NCI-H2227 treated with DMSO at 0.1 percent for 48 hours (cell line): ENCODE measurements around the gene VPS36.
"Not testable (repeated sequence)": the region's sequence is repeated elsewhere in the genome, so short reads cannot be mapped to it uniquely, and the experiment has no call there.

Experiments used
- DNase-seq: peaks from one replicate; lab custom pipeline; 2025; lab: John Stamatoyannopoulos, UW

The VPS36 gene, protein sequence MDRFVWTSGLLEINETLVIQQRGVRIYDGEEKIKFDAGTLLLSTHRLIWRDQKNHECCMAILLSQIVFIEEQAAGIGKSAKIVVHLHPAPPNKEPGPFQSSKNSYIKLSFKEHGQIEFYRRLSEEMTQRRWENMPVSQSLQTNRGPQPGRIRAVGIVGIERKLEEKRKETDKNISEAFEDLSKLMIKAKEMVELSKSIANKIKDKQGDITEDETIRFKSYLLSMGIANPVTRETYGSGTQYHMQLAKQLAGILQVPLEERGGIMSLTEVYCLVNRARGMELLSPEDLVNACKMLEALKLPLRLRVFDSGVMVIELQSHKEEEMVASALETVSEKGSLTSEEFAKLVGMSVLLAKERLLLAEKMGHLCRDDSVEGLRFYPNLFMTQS

DNA sequence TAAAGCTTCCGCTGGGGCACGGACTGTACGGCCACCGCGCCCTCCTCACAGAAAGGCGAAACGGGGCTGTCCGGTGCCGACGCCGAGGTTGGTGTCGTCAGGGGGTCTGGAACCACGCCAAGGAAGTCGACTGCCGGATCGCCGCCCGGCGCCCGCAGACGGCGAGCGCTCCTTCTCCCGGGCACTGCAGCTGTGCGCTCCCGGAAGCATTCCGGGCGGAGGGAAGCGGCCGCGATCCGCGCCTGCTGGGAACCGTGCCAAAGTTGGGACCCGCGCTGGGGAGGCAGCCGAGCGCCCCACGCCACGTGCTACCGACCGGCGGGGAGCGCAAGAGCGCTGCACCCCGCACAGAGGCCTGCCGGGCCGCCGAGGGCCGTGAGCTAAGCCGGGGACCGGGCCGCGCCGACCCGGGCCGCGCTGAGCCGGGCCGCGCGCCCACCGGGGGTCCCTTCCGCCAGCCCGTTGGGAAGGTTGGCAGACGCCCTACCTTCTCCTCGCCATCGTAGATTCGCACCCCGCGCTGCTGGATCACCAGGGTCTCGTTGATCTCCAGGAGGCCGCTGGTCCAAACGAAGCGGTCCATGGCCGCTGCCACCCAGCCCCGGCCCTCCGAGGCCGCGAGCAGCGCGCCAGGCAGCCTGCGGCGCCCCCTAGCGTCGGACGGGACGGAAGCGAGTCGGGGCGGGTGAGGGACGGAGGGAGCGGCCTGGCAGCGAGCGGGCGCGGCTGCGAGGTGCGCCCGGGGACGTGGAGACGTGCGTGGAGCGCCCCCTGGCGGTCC is at the start of gene VPS36:
TSS of gene VPS36 (minus strand) at position 623 of the 781 bp plus-strand sequence. CDS start at position 583, 40 bp downstream.
- DNase-seq = peak; percentile 82

DNA sequence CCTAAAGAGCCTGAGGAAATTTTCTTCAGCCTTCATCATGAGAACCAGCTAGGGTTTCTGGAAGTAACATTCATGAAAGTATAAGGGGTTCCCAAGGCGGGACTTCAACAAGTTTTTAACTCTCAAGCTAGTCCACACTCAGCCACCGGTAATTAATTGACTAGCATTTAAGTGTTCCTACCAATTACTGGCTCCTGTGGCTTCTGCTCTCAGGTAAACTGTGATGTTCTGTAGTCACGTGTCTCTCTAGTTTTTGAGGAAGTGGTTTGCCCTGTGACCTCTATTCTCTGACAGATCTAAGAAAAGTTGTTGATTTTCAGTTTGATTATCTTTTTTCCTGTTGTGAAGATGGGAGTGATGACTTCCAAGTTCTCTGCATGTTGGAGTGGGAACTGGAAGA is 47.5 kb upstream of the VPS36 start:
- DNase-seq = not testable (repeated sequence)

DNA sequence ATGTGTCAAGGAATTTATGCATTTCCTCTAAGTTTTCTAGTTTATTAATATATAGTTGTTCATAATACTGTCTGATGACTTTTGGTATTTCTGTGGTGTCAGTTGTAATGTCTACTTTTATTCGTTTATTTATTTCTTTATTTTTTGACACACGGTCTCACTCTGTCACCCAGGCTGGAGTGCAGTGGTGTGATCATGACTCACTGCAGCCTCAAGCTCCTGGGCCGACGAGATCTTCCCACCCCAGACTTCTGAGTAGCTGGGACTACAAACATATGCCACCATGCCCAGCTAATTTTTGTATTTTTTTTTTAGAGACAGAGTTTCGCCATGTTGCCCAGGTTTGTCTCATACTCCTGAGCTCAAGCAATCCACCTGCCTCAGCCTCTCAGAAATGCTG is 43.8 kb upstream of the VPS36 start:
- not testable (repeated sequence) for DNase-seq

DNA sequence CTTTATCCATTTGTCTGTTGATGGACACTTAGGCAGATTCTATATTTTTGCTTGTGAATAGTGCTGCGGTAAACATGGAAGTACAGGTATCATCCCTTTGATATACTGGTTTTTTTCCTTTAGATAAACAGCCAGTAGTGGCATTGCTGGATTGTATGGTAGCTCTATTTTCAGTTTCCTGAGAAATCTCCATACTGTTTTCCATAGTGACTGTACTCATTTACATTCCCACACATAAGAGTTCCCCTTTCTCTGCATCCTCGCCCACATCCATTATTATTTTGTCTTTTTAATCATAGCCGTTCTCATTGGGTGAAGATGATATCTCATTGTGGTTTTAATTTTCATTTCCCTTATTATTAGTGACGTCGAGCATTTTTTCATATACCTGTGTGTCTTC is 40.6 kb upstream of the VPS36 start:
- not testable (repeated sequence) for DNase-seq

DNA sequence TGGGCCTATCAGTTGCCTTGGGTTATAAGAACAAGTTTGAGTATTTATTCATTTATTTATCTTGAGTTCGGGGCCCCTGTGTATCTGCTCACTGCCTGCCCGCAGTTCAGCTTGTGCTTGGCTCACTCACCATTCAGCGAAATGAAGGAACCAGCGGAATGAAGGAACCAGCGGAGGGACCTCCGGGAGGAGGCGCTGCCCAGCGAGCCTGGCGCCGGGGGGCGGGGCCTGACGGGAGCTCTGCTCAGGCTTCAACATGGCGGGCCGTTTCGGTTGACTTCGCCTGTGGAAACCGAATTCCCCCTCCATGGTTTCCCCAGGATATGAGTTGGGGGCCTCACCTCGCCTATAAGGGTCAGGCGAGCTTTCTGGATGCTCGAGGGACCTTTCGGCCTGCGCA is 38.3 kb upstream of the VPS36 start:
- not testable (repeated sequence) for DNase-seq

DNA sequence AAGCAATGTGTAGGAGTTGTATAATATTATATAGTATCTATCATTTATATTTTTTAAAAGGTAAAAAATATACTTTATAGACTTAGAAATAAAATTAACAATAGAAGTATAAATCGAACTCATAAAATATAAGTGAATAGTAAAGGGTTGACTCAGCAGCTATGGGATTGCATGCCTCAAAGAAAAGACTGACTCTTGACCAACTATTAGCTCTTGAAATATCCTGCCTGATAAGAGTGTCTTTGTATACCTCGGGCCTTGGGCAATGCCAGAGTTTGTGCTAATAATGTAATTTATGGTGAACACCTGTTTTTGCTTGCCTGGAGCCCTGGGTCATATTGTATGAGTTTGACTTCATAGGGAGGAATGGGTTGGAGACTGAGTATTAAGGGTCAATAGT is 36.6 kb upstream of the VPS36 start:
- not testable (repeated sequence) for DNase-seq

DNA sequence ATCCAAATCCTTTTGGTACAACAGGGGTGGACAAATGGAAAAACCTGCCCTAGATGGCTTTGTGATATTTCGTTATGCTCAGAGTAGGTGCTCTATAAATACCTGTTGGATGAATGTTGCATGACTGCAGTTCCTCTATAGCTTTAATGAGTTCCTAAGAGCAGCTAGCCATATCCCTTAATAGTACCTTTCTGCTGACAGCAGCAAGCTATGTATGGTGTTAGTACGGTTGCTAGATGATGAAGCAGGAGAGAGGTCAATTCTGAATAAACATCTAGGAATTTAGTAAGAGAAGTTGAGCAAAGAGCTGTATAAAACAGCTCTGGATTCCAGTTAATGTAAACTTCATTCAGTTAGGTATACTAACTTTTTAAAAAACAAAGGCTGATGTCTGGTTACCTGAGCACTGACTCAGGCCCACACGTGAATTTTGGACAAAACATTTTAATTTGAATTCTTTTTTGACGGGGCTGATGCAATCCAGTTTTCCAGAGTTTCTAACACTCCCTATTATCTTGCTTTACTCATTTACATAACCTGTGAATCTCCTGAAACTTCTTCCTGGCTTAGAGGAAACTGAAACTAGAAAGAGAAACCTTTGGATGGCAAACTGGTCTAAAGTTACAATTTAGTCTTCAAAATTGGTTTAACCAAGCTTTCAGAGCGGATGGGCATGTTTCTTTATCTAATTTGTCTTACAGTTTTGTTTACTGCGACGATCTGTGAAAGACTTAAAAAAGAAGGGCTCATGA is 30.4 kb upstream of the VPS36 start:
- not testable (repeated sequence) for DNase-seq

DNA sequence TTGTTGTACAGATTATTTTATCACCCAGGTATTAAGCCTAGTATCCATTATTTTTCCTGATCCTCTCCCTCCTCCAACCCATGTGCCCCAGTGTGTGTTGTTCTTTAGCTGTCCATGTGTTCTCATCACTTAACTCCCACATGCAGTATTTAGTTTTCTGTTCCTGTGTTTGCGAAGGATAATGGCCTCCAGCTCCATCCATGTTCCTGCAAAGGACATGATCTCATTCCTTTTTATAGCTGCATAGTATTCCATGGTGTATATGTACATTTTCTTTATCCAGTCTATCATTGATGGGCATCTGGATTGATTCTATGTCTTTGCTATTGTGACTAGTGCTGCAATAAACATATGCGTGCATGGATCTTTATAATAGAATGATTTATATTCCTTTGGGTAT is 18.1 kb upstream of the VPS36 start:
- not testable (repeated sequence) for DNase-seq

DNA sequence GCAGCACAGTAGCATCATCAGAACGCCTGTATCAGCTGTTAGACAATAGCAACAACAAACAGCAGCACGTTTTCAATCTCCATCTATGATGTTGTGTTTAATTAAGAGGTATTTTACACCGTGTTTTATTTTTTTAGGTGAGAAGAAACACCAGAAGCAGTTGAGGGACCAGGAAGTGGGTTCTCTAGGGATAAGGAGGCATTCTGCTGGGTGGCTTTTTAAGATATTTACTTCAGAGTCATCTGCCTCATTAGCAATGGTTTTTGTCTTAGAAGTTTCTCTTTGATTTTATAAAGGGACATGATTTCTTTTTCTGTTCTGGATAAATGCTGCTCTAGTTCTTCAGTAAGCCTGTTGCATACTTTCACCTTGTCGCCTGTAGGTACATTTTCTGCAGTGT is 13.1 kb upstream of the VPS36 start:
- no peak for DNase-seq

DNA sequence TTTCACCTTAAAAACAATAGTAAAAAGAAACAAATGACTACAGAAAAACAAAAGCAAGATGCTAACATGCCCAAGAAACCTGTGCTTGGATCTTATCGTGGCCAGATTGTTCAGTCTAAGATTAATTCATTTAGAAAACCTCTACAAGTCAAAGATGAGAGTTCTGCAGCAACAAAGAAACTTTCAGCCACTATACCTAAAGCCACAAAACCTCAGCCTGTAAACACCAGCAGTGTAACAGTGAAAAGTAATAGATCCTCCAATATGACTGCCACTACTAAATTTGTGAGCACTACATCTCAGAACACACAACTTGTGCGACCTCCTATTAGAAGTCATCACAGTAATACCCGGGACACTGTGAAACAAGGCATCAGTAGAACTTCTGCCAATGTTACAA is 10.8 kb upstream of the VPS36 start:
- DNase-seq = no peak

DNA sequence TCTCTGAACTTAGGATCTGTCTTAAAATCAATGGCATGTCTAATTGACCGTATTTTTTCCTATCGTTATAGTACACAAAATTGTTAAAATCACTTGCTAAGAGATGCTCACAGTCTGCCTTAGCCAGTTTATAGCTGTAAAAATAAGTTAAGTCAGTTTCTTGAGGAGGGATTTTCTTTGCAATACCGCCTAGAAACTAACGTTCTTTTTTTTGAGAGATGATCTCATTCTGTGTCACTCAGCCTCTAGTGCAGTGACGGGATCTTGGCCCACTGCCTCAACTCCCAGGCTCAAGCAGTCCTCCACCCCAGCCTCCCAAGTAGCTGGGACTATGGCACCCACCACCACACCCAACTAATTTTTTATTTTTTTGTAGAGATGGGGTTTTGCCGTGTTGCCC is 9.2 kb upstream of the VPS36 start:
- no peak for DNase-seq

DNA sequence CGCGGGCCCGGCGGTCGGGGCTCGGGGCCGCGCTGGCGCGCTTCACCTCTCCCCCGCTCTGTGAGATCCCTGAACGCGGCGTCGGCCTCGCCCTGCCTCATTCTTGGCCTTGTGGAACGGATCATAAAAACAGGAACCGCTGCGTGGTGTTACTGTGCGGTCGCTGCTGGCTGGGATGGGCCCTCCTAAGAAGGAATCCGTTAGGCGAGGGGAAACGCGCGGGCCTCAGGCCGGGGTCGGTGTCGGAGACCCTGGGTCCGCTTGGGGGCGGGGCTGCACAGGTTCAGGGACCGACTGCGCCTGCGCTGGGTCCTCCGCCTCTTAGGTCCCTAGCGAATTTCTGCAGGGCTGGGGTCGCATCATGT is 5.2 kb upstream of the VPS36 start:
- peak; percentile 59 for DNase-seq

DNA sequence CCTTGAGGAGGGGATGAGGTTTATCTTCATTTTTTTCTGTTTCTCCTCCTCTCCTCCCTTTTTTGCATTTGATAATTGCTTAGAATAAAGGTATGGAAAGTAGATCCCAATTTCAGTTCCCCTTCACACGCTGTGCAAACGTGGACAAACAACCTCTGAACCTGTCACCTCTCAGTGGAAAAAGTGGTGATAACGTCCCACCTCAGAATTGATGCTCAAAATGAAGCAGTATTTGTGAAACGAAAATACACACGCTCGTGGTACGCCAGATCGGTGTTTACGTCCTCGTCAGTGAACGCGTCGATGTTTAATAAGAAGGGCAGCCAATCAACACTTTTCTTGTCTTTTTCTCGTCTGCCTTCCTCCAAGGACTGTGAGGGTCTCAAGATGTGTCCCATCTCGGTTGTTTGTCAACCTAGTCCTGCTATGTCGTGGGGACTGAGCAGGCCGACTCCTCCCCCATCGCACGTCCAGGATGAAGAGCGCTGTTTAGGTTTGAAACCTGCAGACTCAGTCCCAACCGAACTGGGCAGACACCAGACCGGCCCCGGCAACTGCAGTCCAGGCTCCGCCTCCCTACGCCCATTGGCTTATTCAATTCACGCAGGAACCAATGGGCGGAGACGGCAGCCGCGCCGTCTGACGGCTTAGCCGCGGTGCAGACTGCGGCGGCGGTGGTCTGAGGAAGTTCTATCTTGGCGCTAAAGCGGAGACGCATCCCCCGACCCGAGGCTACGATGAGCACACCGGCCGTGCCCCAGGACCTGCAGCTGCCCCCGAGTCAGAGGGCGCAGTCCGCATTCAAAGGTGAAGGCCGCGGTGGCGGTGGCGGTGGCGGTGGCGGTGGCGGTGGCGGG is 4.6 kb upstream of the VPS36 start, which contains the start of gene CKAP2:
TSS of gene CKAP2 (plus strand) at position 659 of the 857 bp plus-strand sequence. CDS start at position 738, 79 bp downstream.
- DNase-seq = peak; percentile 90

DNA sequence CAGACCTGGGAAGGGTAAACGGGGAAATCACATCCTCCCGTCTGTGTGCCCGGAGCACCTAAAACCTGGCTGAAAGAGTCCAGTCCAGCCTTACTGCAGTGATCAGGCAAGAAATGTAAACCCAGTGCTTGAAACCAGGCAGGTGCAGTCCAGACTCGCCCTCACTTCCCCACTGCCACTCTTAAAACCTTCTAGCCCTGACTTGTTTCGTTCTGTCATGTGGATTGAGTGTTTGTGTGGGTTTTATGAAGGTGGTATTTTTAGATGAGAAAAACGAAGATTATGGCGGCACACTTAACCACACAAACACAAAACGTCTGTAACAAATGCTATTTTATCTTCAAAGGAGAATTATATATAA is 4.0 kb upstream of the VPS36 start:
- no peak for DNase-seq

DNA sequence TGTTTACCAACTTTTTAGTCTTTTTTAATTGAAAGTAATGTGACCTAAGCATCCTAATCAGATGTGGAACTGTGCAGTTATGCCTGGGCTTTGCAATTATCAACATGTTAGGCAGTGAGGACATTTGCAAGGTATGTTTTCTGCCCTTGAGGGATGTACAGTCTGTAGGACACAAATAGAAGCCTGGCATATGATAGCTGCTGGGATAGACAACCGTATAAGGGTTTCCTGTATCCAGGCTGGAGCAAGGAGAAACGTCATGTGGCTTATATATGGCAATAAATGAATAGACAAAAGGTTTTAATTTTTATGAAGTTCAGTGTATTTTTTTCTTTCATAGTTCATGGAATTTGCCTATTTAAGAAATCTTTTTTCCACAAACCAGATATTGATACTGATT is 2.0 kb upstream of the VPS36 start:
- DNase-seq = no peak

DNA sequence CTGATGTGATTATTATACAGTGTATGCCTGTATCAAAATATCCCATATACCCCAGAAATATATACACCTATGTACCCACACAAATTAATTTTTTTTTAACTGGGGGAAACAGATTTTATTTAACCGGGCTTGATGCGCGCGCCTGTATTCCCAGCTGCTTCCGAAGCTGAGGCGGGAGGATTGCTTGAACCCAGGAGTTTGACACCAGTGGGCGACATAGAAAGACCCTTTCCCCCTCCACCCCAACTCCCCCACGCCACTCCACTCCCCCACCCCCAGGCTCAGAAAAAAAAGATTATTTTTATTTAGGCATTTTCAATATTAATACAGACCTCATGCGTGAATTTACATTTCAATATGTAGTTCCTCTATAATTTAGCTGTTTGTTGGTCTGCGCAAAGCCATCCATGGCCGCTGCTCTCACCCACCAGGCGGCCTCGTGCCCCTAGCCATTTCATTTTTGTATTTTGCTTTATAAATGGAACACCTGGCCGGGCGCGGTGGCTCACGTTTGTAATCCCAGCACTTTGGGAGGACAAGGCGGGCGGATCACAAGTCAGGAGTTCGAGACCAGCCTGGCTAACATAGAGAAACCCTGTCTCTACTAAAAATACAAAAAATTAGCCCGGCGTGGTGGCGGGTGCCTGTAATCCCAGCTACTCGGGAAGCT is 836 bp upstream of the VPS36 start:
- DNase-seq = no peak

DNA sequence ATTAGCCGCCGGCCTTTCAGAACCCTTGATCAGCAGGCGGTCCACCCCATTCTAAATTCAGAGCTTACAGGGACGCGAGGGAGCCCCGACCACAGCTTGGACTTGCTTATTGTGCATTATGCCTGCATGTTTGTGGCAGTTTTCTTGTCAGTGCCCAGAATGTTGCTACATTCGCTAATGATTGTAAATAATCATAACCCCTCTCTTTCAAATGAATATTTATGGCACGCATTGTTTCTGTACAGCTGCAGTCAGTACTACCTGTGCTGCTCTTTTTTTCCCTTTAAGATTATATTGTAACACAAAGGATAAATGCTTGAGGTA is 321 bp upstream of the VPS36 start:
- DNase-seq = no peak

DNA sequence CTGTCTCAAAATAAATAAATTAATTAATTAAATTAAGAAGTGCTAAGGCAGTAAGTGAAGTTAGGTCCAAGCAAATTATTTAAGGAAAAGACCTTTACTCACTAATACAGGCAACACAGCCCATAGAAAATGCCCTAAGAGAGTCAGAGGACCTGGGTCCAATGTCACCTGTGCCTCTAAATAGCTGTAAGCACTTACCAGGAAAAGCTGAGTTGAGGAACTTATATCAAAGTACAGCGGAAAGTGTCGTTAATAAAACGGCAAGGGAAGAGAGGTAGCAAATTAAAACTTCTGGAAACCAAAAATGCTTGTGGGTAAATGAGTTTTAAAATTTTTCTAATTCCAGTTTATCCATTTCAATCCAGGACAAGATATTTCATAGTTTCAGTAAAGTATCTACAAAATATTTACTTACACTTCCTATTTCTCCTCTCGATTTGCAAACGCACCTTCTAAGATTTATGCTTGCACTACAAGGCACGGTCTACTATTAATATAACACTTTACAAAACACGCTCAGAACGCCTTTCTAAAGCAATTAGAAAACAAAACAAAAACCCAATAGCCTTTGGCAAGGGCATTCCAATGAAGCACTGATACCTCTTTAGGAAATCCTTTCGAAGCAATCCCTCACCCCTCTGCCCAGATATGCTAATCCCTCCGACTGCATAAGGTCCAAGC is 963 bp downstream of the VPS36 start:
- no peak for DNase-seq

DNA sequence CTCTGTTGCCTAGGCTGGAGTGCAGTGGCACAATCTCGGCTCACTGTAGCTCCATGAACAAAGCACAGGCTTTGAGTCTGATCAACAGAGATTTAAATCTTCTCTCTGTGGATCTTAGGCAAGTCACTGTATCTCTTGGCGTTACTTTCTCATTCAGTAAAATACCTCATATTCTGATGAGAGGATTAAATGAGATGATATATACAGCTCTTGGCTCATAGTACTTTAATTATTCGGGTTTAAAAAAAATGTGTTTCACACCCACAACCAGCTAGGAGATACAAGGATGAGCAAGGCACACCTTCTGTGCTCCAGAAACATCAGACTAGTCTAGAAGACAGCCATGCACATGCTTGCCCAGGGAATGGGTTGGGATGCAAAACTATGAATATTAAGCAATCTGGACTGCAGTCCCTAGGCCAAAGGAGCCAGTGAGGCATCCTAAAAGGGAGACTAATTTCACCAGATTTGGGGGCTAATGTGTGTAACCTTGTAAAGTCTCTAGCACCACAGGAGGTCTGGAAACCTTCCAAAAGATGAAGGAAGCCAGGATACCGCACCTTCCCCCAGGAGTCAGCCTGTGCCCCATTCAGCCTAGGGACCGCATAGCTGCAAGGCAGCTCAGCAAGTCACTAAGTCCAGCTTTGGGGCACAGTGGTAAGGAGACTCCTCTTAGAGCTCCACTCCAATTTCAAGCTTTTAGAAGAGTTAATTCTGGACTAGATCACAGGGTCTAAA is 2.5 kb downstream of the VPS36 start:
- no peak for DNase-seq

DNA sequence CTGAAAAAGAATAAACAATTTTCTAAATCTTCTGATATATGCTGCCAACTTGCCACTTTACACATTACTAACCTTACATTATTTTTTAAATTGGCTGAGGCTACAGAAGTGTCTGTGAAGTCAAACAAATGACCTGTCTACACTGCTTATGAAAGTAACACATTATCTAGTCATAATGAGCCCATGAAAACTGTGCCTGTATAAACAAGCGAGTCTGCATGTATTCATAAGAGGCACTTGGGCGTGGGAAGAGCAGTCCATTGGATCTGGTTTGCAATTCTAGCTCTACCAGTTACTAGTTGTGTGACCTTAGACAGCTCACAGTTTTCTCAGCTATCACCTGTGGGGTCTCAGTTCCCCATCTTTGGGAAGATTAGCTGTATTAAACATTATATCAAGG is 3.1 kb downstream of the VPS36 start:
- no peak for DNase-seq
